GM21367 (cell line): ENCODE measurements around the gene SLIT3.
A peak's percentile ranks its signal among the peaks of the same experiment; 100 is the strongest.

Experiments used
- ATAC-seq: cut with Tn5 transposase; IDR thresholded peaks from one replicate; pipeline ENCODE4 v1.9.1; 2021; ENCODE audit not compliant: unreplicated experiment

SLIT3 gene

GRCh38 chr5:169300468-169301385 is at the start of gene SLIT3:
TSS of gene SLIT3 (minus strand) at chr5:169301139. CDS start at chr5:169300709, 430 bp downstream.
- no peak for ATAC-seq

- no peak for ATAC-seq
Measured at GRCh38 chr5:169350016-169350415, 49.1 kb upstream of the SLIT3 start.

GRCh38 chr5:169347786-169348185 is 46.8 kb upstream of the SLIT3 start:
- ATAC-seq, result no peak

- ATAC-seq, result no peak
Measured at GRCh38 chr5:169344629-169345028, 43.7 kb upstream of the SLIT3 start.

- ATAC-seq, result no peak
Measured at GRCh38 chr5:169343766-169344165, 42.8 kb upstream of the SLIT3 start.

DNA sequence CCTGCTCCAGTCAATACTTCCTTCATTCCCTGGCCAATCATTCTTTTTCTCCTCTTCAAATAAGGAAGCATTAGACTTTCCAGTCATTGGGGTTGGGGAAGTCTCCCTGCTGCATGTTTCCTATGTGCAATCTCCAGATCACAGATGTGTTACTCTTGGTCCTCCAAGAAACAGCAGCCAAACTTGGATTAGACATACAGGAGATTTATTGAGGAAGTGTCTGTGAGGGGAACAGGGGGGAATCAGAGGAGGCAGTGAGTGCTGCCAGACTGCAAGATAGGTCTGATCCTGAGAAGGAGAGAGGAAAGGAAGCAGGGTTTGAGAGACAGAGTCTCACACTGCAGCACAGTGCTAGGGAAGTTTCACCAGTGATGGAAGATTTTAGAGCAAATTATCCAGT is 40.6 kb upstream of the SLIT3 start:
- no peak for ATAC-seq

- ATAC-seq, result peak; percentile 65
Measured at GRCh38 chr5:169339869-169340268, 38.9 kb upstream of the SLIT3 start.

DNA sequence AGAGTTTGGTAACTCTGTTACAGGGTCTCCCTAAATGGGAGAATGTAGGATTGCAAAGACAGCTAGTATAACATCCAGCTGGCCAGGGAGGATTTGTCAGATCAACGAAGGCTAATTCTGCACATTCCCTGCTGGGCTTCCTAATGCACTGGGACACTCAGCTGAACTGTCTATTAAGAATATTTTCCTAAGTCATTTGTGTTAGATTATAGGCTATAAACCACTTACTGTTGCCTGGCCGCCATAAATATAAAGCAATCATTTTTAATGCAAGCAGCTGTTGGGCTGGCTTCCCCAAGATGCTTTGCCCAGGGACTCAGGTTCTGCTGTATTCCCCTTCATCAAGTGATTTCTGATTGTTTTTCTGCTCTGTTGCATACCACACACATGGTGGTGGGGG is 35.3 kb upstream of the SLIT3 start:
- no peak for ATAC-seq

DNA sequence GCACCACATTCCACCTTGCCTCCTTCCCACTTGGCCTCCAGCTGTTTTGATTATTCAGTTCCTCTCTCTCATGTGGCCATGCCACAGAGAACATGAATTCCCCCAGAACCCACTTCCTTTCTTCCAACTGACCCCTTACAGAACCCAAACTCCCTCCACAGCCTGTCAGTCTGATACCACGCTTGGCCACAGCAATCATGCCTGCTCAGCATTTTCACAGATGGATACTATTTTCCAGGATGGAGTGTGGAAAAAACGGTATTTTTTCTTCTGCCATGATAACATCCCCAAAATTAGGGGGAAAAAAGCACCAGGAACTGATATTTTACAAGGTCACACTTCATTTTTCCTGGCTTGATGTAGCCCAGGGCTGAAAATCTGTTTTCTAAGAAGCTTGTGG is 34.9 kb upstream of the SLIT3 start:
- no peak for ATAC-seq

DNA sequence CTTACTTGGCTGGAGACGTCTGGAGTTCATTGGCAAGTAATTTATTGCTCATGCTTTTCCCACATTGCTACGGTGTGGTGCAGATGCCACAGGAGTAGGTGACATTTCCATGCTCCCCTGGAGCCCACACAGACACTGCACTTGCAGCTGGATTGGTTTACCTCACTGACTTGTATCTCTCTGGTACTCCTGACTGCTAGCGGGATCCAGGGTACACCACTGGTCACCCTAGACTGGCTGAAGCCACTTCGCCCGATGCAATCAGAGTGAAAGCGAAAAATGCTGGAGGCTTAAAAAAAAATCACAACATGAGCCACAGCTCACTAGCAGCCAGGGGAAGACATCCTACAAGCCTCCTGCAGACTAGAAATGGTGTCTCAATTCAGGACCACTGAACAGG is 32.6 kb upstream of the SLIT3 start:
- no peak for ATAC-seq

- no peak for ATAC-seq
Measured at GRCh38 chr5:169331292-169331852, 30.4 kb upstream of the SLIT3 start.

DNA sequence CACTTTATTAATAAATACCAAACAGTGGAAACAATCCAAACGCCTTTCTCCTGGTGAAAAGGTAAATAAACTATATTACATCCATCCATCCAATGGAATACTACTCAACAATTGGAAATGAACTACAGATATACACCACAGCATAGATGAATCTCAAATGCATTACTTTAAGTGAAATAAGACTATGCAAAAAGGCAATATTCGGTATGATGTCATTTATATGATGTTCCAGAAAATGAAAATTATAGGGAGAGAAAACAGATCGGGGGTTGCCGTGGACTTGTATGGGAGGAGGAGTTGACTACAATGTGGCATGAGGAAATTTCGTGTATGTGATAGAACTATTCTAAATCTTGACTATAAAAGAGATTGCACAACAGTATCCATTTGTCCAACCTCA is 27.5 kb upstream of the SLIT3 start:
- no peak for ATAC-seq

GRCh38 chr5:169325273-169325672 is 24.3 kb upstream of the SLIT3 start:
- no peak for ATAC-seq

DNA sequence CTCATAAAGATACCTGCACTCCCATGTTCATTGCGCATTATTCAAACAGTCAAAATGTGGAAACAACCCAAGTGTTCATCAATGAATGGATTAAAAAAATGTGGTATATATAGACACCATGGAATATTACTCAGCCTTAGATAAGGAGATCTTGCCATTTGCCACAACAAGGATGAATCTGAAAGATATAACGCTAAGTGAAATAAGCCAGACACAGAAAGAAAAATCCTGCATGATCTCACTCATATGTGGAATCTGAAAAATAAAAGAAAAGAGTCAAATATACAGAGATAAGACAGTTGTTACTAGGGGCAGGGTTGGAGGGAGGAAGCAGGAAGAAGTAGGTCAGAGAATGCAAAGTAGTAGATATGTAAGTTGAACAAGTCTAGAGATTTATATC is 17.6 kb upstream of the SLIT3 start:
- ATAC-seq, result no peak

GRCh38 chr5:169307646-169308045 is 6.7 kb upstream of the SLIT3 start:
- no peak for ATAC-seq

GRCh38 chr5:169305366-169305765 is 4.4 kb upstream of the SLIT3 start:
- ATAC-seq, result no peak

DNA sequence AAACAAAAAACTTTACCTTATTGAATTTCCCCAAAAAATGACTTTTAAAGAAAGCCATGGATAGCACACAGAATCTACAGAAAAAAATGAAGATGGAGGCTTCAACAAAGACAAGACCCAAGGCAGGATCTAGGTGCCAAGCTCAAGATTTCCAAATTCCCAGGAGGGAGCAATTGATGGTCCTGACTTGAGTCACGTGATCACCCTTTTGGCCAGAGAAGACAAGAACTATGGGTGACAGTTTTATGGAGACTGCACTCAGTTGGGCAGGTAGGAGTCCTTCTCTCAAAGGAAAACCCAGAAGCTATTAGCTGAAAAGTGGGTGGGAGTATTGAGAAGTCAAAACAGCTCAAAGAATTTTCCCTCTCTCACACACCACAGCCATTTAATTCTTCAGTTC is 3.2 kb upstream of the SLIT3 start:
- no peak for ATAC-seq

GRCh38 chr5:169303119-169303515 is 2.2 kb upstream of the SLIT3 start:
- no peak for ATAC-seq

- ATAC-seq, result peak; percentile 92
Measured at GRCh38 chr5:169302491-169303118, 1.7 kb upstream of the SLIT3 start.

- ATAC-seq, result no peak
Measured at GRCh38 chr5:169301986-169302385, 1.0 kb upstream of the SLIT3 start.

- no peak for ATAC-seq
Measured at GRCh38 chr5:169301386-169301934, 521 bp upstream of the SLIT3 start.
